ENCODE data around the gene FABP1. TPM values are rescaled to one million over a fixed set of nuclear protein-coding genes. Genes with fewer than 3 reads are reported as not detected.

FABP1 gene
- total RNA-seq, 1 donor from 2014 or later, result not detected

- no peaks in the 10 kb centered on the region for H3K4me1 Mint-ChIP-seq
- POLR2A ChIA-PET, result no interaction called here
- H3K27ac Mint-ChIP-seq, result no peak overlapping the region
- peaks cover 6% of the 10 kb centered on the region for H3K27me3 Mint-ChIP-seq
- H3K9me3 Mint-ChIP-seq, result no peaks in the 10 kb centered on the region
- DNase-seq (no peak), ATAC-seq (ENCODE audit: low read depth) (no peak)
- CTCF ChIA-PET, result no interaction called here
- intact Hi-C loops (cut with micrococcal nuclease), result no loop called here
- H3K4me3 Mint-ChIP-seq, result no peak overlapping the region
- H3K36me3 Mint-ChIP-seq (ENCODE audit: low read depth), result no peaks in the 10 kb centered on the region
- no peak for TF ChIP-seq CTCF (IDR thresholded peaks at IDR 0.05)
Measured at GRCh38 chr2:88114889-88115288, 13.0 kb downstream of the FABP1 start.

- intact Hi-C loops (cut with micrococcal nuclease), result no loop called here
- peaks cover 4% of the 10 kb centered on the region for H3K27me3 Mint-ChIP-seq
- no peaks in the 10 kb centered on the region for H3K9me3 Mint-ChIP-seq
- ATAC-seq (ENCODE audit: low read depth), result no peak
- H3K4me1 Mint-ChIP-seq, result no peaks in the 10 kb centered on the region
- H3K4me3 Mint-ChIP-seq, result no peak overlapping the region
- CTCF ChIA-PET, result no interaction called here
- no peak overlapping the region for H3K27ac Mint-ChIP-seq
- H3K36me3 Mint-ChIP-seq (ENCODE audit: low read depth), result no peaks in the 10 kb centered on the region
- POLR2A ChIA-PET, result no interaction called here
- no peak for DNase-seq
- no peak for TF ChIP-seq CTCF (IDR thresholded peaks at IDR 0.05)
Measured at GRCh38 chr2:88113069-88113468, 14.8 kb downstream of the FABP1 start.

GRCh38 chr2:88110830-88111229 lies 17.0 kb downstream of the FABP1 start:
- ATAC-seq (ENCODE audit: low read depth), result no peak
- no peaks in the 10 kb centered on the region for H3K36me3 Mint-ChIP-seq (ENCODE audit: low read depth)
- POLR2A ChIA-PET, result no interaction called here
- H3K4me1 Mint-ChIP-seq, result no peaks in the 10 kb centered on the region
- H3K9me3 Mint-ChIP-seq, result no peaks in the 10 kb centered on the region
- no peak for TF ChIP-seq CTCF (IDR thresholded peaks at IDR 0.05)
- CTCF ChIA-PET, result no interaction called here
- peaks cover 9% of the 10 kb centered on the region for H3K27me3 Mint-ChIP-seq
- H3K27ac Mint-ChIP-seq, result no peak overlapping the region
- no peak for DNase-seq
- intact Hi-C loops (cut with micrococcal nuclease), result no loop called here
- H3K4me3 Mint-ChIP-seq, result no peak overlapping the region

GRCh38 chr2:88108796-88109195 lies 19.1 kb downstream of the FABP1 start:
- intact Hi-C loops (cut with micrococcal nuclease), result no loop called here
- Mint-ChIP-seq H3K36me3 (ENCODE audit: low read depth) (no peaks in the 10 kb centered on the region), H3K27me3 (peaks cover 5% of the 10 kb centered on the region), H3K4me3 (no peak overlapping the region), H3K27ac (no peak overlapping the region), H3K9me3 (no peaks in the 10 kb centered on the region), H3K4me1 (no peaks in the 10 kb centered on the region)
- ChIA-PET CTCF (no interaction called here), POLR2A (no interaction called here)
- DNase-seq (no peak), ATAC-seq (ENCODE audit: low read depth) (no peak)
- no peak for TF ChIP-seq CTCF (IDR thresholded peaks at IDR 0.05)

- CTCF ChIA-PET, result no interaction called here
- Mint-ChIP-seq H3K4me3 (no peak overlapping the region), H3K4me1 (no peaks in the 10 kb centered on the region), H3K9me3 (no peaks in the 10 kb centered on the region), H3K27ac (no peak overlapping the region), H3K36me3 (ENCODE audit: low read depth) (no peaks in the 10 kb centered on the region), H3K27me3 (peaks cover 6% of the 10 kb centered on the region)
- POLR2A ChIA-PET, result no interaction called here
- no peak for TF ChIP-seq CTCF (IDR thresholded peaks at IDR 0.05)
- intact Hi-C loops (cut with micrococcal nuclease), result no loop called here
- DNase-seq (no peak), ATAC-seq (ENCODE audit: low read depth) (no peak)
Measured at GRCh38 chr2:88100489-88100858, 27.4 kb downstream of the FABP1 start.

Data from activated B cell treated with CpG ODN at 0.5 μM for 24 hours (primary cell).